ENCODE measurements around the gene METAP1D.

Gene METAP1D

DNA sequence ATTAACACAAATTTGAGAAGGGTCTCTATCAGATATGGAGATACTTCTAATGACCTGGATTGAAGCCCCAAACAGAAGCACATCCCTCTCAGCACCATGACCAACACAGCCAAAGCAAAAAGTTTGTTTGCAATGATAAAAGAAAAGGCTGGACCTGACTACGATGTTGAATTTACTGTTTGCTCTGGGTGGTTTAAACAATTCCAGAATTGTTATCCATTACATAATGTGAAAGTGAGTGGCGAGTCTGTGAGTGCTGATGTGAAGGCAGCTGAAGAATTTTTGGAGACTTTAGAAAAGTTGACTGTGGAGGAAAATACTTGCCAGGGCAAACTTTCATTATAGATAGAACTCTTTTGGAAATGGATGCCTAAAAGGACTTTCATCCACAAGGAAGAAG lies 120.4 kb downstream of the METAP1D start:
- no peak for DNase-seq (ENCODE audit: extremely low read depth, low read depth)
- TF ChIP-seq, protein P1, sequence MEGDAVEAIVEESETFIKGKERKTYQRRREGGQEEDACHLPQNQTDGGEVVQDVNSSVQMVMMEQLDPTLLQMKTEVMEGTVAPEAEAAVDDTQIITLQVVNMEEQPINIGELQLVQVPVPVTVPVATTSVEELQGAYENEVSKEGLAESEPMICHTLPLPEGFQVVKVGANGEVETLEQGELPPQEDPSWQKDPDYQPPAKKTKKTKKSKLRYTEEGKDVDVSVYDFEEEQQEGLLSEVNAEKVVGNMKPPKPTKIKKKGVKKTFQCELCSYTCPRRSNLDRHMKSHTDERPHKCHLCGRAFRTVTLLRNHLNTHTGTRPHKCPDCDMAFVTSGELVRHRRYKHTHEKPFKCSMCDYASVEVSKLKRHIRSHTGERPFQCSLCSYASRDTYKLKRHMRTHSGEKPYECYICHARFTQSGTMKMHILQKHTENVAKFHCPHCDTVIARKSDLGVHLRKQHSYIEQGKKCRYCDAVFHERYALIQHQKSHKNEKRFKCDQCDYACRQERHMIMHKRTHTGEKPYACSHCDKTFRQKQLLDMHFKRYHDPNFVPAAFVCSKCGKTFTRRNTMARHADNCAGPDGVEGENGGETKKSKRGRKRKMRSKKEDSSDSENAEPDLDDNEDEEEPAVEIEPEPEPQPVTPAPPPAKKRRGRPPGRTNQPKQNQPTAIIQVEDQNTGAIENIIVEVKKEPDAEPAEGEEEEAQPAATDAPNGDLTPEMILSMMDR (IDR thresholded peaks at IDR 0.05; ENCODE audit: low read depth, low read length), result no peak

DNA sequence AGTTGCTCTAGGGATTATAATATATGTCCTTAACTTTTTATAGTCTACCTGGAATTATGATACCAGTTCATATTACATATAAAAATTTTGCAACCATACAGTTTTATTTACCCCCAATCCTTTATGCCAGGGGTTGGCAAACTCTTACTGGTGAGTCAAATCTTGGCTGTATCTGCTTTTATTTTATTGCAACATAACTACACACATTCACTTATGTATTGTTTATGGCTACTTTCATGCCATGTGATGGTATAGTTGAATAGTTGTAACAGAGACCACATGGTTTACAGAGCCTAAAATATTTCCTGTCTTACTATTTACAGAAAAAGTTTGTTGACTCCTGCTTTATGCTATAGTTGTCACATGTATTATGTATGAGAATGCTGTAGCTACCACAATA lies 128.7 kb downstream of the METAP1D start:
- DNase-seq (ENCODE audit: extremely low read depth, low read depth), result no peak
- TF ChIP-seq, protein P1 (IDR thresholded peaks at IDR 0.05; ENCODE audit: low read depth, low read length), result no peak

DNA sequence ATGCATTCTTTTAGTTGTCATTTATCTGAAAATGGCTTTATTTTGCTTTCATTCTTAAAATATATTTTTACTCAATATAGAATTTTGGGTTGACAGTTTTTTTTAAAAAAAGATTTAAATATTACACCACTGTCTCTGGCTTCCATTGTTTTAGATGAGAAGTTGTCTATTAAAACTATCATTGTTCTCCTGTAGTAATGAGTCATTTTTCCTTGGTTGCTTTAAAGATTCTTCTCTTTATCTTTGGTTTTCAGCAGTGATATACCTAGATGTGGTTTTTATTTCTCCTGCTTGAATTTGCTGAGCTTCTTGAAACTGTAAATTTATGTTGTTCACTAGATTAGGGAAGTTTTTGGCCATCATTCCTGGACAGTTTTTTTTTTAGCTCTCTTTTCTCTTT lies 129.7 kb downstream of the METAP1D start:
- DNase-seq (ENCODE audit: extremely low read depth, low read depth), result no peak
- TF ChIP-seq, protein P1 (IDR thresholded peaks at IDR 0.05; ENCODE audit: low read depth, low read length), result no peak

Measured in AG09319 (cell line).